Activated T-helper 1 cell treated with Interleukin-2 at 50 U/mL for 16 hours (primary cell): ENCODE measurements around the gene FAM3D.
"Not testable (repeated sequence)": the region's sequence is repeated elsewhere in the genome, so short reads cannot be mapped to it uniquely, and the experiment has no call there.

Experiments used
- DNase-seq: peaks from one replicate; pipeline ENCODE4 v3.0.0-alpha.2; 2020; ENCODE audit warnings: low read depth

FAM3D gene

GRCh38 chr3:58683001-58683458 lies 16.5 kb upstream of the FAM3D start:
- no peak for DNase-seq

GRCh38 chr3:58681863-58682262 lies 15.3 kb upstream of the FAM3D start:
- DNase-seq, result no peak

GRCh38 chr3:58680879-58681525 lies 14.4 kb upstream of the FAM3D start:
- no peak for DNase-seq

GRCh38 chr3:58679974-58680666 lies 13.5 kb upstream of the FAM3D start:
- DNase-seq, result no peak

- DNase-seq, result no peak
These were observed 12.9 kb upstream of the FAM3D start for GRCh38 chr3:58679446-58679845.

- not testable (repeated sequence) for DNase-seq
These were observed 11.8 kb upstream of the FAM3D start for GRCh38 chr3:58678177-58678970.

- DNase-seq, result no peak
These were observed 6.3 kb upstream of the FAM3D start for GRCh38 chr3:58672880-58673279.

GRCh38 chr3:58672451-58672850 lies 5.9 kb upstream of the FAM3D start:
- no peak for DNase-seq

- no peak for DNase-seq
These were observed 4.0 kb upstream of the FAM3D start for GRCh38 chr3:58670506-58671135.

- no peak for DNase-seq
These were observed 1.7 kb upstream of the FAM3D start for GRCh38 chr3:58668247-58668646.

GRCh38 chr3:58667704-58668103 lies 1.1 kb upstream of the FAM3D start:
- no peak for DNase-seq

- no peak for DNase-seq
These were observed 655 bp upstream of the FAM3D start for GRCh38 chr3:58667229-58667628.

GRCh38 chr3:58665405-58665804 lies 1.2 kb downstream of the FAM3D start:
- DNase-seq, result no peak

GRCh38 chr3:58664611-58665010 lies 2.0 kb downstream of the FAM3D start:
- DNase-seq, result no peak

- DNase-seq, result no peak
These were observed 4.6 kb downstream of the FAM3D start for GRCh38 chr3:58661836-58662420.

GRCh38 chr3:58660998-58661397 lies 5.6 kb downstream of the FAM3D start:
- DNase-seq, result no peak

GRCh38 chr3:58659051-58659675 lies 7.4 kb downstream of the FAM3D start:
- no peak for DNase-seq

GRCh38 chr3:58658508-58658907 lies 8.1 kb downstream of the FAM3D start:
- DNase-seq, result no peak

GRCh38 chr3:58657571-58658141 lies 8.9 kb downstream of the FAM3D start:
- DNase-seq, result no peak

- DNase-seq, result no peak
These were observed 9.5 kb downstream of the FAM3D start for GRCh38 chr3:58657036-58657520.

- DNase-seq, result no peak
These were observed 9.9 kb downstream of the FAM3D start for GRCh38 chr3:58656631-58657030.
